ENCODE measurements around the gene PCDHB2. TPM values are rescaled to one million over a fixed set of nuclear protein-coding genes. Genes with fewer than 3 reads are reported as not detected.

Gene PCDHB2
- total and polyA plus RNA-seq, 2 of the 8 experiments (the other 6 are each of a cell fraction or from before 2014, with no cell fraction given), result 28.8 to 29.2 TPM

DNA sequence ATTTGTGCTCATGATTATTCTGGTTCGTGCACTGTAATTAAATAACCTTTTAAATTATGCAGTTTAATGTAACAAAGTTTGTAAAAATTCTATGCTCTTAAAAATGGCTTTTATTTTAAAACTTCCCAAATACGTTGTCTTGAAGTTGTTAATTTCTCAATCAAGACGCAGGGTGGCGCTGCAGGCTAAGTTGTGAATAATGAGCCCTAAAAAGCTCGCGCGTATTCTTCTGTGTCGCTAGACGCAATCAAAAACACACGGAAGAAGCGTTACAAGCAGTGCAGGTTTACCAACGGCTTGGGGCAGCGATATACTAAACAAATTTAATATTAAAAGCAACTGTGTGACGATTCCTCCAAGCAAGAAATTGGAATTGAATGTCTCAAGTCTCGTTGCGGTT, 27.1 kb downstream of the PCDHB2 start, which contains the start of gene PCDHB4:
Gene PCDHB4 (plus strand): TSS at position 256 of the 400 bp plus-strand sequence. CDS start 181 bp downstream, outside the sequence.
- H3K4me3 ChIP-seq (ENCODE audit: extremely low read depth in 1 of 4, insufficient read depth in 2 of 4, low read depth in 3 of 4, low read length in 4 of 4), result no peak within 1 kb of the TSS; a peak in 2 of 8 replicates
- ChIA-PET CTCF (ENCODE audit: partially characterized antibody) (interaction anchor here (0.7 to 3.3 kb wide), 42 partner anchors 9 to 443 kb away, joined by 3 to 23 read pairs (median 4); partner anchors contain the start of genes PCDHA4, PCDHB10, PCDHB11 and PCDHB13), POLR2A (ENCODE audit: partially characterized antibody) (interaction anchor here (1.7 to 2.0 kb wide), 2 partner anchors 14 to 20 kb away, joined by 4 to 11 read pairs; partner anchors contain the start of gene PCDHB5)
- no peak for DNase-seq (ENCODE audit: low read depth in 1 of 2, low spot score in 2 of 2)
- no peaks in the 10 kb centered on the region for H3K79me2 ChIP-seq (ENCODE audit: control insufficient read depth in 1 of 2, insufficient read depth in 2 of 2, low read length in 2 of 2)
- H3K27me3 ChIP-seq (replicated peaks in 1 of 4; ENCODE audit: control insufficient read depth in 3 of 4, extremely low read depth in 1 of 4, insufficient read depth in 3 of 4, low read length in 3 of 4), result no peaks in the 10 kb centered on the region
- no peak within 1 kb of the TSS for H3K4ac ChIP-seq (replicated peaks; ENCODE audit: insufficient read length, low read depth, low read length)
- FAIRE-seq, result peak; percentile 94
- no peak within 1 kb of the TSS for H2AFZ ChIP-seq (ENCODE audit: low read length)
- no peak within 1 kb of the TSS for H4K5ac ChIP-seq (ENCODE audit: insufficient read length, low read depth, low read length)
- no peak within 1 kb of the TSS for H3K14ac ChIP-seq (ENCODE audit: insufficient read length)
- H3K27ac ChIP-seq (ENCODE audit: low read depth, low read length), result no peak within 1 kb of the TSS
- no peaks in the 10 kb centered on the region for H4K20me1 ChIP-seq (replicated peaks in 1 of 2; ENCODE audit: control insufficient read depth in 1 of 2, insufficient read depth in 2 of 2, low read length in 2 of 2)
- no peak within 1 kb of the TSS for H2BK12ac ChIP-seq (ENCODE audit: low read depth, low read length)
- no peak within 1 kb of the TSS for H4K91ac ChIP-seq (replicated peaks; ENCODE audit: insufficient read length, low read length)
- H3K18ac ChIP-seq (ENCODE audit: extremely low read depth, low read length), result no peak within 1 kb of the TSS
- H3K23me2 ChIP-seq (ENCODE audit: low read depth, low read length), result no peaks in the 10 kb centered on the region
- H3K9me3 ChIP-seq (ENCODE audit: insufficient read depth in 2 of 2, low read depth in 1 of 2, low read length in 1 of 2), result peaks cover 0 to 2% of the 10 kb centered on the region in 2 experiments; a peak in 1 of 4 replicates
- TF ChIP-seq RFX5 (IDR thresholded peaks at IDR 0.05; ENCODE audit: borderline replicate concordance, low read depth, low read length) (no peak), RAD21 (IDR thresholded peaks at IDR 0.05 in 1 of 2, conservative IDR thresholded peaks at IDR 0.05 in 1 of 2; ENCODE audit: low read depth in 2 of 2, low read length in 2 of 2) (peak; percentile 77 to 78)
- TF ChIP-seq, protein P1, sequence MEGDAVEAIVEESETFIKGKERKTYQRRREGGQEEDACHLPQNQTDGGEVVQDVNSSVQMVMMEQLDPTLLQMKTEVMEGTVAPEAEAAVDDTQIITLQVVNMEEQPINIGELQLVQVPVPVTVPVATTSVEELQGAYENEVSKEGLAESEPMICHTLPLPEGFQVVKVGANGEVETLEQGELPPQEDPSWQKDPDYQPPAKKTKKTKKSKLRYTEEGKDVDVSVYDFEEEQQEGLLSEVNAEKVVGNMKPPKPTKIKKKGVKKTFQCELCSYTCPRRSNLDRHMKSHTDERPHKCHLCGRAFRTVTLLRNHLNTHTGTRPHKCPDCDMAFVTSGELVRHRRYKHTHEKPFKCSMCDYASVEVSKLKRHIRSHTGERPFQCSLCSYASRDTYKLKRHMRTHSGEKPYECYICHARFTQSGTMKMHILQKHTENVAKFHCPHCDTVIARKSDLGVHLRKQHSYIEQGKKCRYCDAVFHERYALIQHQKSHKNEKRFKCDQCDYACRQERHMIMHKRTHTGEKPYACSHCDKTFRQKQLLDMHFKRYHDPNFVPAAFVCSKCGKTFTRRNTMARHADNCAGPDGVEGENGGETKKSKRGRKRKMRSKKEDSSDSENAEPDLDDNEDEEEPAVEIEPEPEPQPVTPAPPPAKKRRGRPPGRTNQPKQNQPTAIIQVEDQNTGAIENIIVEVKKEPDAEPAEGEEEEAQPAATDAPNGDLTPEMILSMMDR (IDR thresholded peaks at IDR 0.05; ENCODE audit: control extremely low read depth in 1 of 3, insufficient read depth in 1 of 3, low read depth in 1 of 3, low read length in 3 of 3), result peak; percentile 10 to 70 (median 63); a peak in 3 of 4 replicates
- no peak within 1 kb of the TSS for H2BK20ac ChIP-seq (ENCODE audit: low read length)
- no peaks in the 10 kb centered on the region for H3K79me1 ChIP-seq (ENCODE audit: low read depth, low read length)
- no peak within 1 kb of the TSS for H3K23ac ChIP-seq (ENCODE audit: insufficient read length)
- H3K4me1 ChIP-seq (replicated peaks in 1 of 4; ENCODE audit: control insufficient read depth in 3 of 4, insufficient read depth in 4 of 4, low read length in 3 of 4), result no peaks in the 10 kb centered on the region
- H4K8ac ChIP-seq (ENCODE audit: extremely low read depth, insufficient read depth, low read length), result no peak within 1 kb of the TSS
- H2AK5ac ChIP-seq (ENCODE audit: low read depth, low read length), result no peak within 1 kb of the TSS
- no peak within 1 kb of the TSS for H2BK15ac ChIP-seq (ENCODE audit: low read length)
- H3K4me2 ChIP-seq (ENCODE audit: insufficient read depth in 1 of 2, low read depth in 2 of 2, low read length in 2 of 2), result peak within 1 kb of the TSS in 1 of 2 experiments; percentile 32; a peak in 1 of 4 replicates
- no peaks in the 10 kb centered on the region for H3K36me3 ChIP-seq (ENCODE audit: control insufficient read depth in 2 of 4, insufficient read depth in 4 of 4, low read length in 3 of 4)
- H2BK120ac ChIP-seq (replicated peaks; ENCODE audit: low read depth, low read length), result no peak within 1 kb of the TSS
- 50% methylated on average over 16 of the region's 16 CpGs; no CpG with 5 or more reads in 1 of the 2 experiments for WGBS, 2 experiments (ENCODE audit: extremely low coverage in 1 of 2, insufficient coverage in 1 of 2, insufficient read length in 1 of 2, insufficient replicate concordance in 2 of 2, low coverage in 1 of 2, low lambda C conversion rate in 2 of 2, missing lambda C conversion rate in 1 of 2)
- H2BK5ac ChIP-seq (ENCODE audit: low read depth, low read length), result no peak within 1 kb of the TSS
- no peak within 1 kb of the TSS for H3K9ac ChIP-seq (replicated peaks in 1 of 4; ENCODE audit: extremely low read depth in 1 of 4, low read depth in 3 of 4, low read length in 3 of 4)
- no peak within 1 kb of the TSS for H3K56ac ChIP-seq (replicated peaks; ENCODE audit: insufficient read length, low read depth, low read length)
